ENCODE measurements around the gene ILK.
A peak's percentile ranks its signal among the peaks of the same experiment; 100 is the strongest.

The ILK gene

DNA sequence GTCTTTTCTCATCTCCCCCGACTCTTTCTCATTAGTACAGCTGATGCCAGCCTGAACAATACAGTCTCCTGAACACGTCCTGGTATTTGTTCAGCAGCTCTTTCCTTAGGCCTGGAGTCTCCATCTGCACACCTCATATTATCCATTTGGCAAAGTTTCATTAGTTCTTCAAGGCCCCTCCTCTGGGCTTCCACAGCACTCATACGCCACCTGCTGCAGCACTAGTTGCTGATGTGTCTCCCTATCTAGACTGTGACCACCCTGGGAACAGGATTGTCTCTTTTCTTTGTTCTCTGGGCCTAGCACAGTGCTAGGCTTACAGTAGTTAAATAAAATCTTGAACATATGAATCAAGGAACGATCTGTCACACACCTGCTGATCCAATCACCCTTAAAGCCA is 34.9 kb downstream of the ILK start:
- no peak for DNase-seq

GRCh38 chr11:6640036-6640984 is 36.7 kb downstream of the ILK start:
- no peak for DNase-seq

DNA sequence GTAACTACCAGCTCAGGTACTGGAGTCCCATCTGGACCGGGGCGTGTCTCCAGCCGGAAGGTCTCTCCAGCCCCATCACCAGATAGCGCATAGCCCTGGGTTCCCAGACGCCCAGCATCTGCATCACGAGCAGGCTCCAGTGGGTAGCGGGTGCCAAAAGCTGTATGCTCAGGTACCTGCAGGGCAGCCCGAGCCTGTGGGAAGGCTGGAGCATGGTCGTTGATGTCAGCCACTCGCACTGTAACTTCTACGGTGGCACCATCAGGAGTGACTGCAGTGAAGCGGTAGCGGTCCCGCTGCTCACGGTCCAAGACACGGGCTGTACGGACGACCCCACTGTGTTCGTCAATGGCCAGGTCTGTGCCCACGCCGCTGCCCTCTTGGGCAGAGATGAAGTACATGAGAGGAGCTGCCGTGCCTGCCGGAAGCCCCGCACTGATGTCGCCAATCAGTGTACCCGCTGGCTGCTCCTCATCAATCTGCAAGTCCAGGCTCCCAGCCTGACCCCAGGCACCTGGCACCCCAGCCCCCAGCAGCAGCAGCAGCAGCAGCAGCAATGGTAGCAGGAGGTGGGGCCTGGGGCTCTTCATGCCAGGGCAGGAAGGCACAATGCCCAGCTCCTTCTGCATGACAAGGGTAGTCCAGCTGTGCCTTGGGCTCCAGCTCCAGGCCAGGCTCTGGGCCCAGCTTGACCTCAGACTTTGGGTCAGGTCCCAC is 37.6 kb downstream of the ILK start:
- no peak for DNase-seq

DNA sequence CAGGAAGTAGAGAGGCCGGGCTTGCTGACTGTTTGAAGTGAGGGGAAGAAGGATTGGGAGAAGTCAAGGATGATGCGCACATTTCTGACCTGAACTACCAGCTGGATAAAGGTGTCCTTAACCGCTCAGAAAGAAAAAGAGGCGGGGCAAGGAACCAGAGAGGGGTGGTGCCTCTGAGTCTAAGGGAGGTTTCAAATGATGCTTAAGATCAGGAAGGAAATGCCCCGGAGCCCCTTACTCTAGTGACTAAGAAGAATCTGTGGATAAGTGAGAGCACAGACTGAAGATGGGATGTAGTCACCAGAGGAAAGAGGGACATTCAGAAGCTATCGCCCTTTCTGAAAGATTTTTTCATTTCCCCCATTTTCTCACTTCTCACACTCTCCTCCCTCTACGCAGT is 39.4 kb downstream of the ILK start:
- no peak for DNase-seq

- DNase-seq: no peak
These were observed 42.5 kb downstream of the ILK start for GRCh38 chr11:6646071-6646470.

DNA sequence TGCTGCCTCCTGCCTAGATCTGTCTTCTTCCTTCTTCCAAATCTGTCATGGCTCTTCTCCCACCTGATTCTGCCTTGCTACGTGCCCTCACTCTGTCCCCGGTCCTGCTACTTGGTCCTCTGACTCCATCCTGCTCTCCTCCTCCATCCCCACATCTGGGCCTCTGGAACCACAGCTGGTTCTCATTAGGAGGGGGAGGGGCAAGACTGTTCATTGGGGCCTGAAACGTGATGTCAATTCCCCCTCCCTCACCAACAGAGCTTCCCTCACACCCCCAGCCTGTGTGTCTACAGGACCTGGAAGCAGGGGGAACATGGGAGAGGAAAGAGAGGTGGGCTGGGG is 43.0 kb downstream of the ILK start:
- DNase-seq: no peak

GRCh38 chr11:6646918-6647679 is 43.5 kb downstream of the ILK start:
- DNase-seq: peak; percentile 38

DNA sequence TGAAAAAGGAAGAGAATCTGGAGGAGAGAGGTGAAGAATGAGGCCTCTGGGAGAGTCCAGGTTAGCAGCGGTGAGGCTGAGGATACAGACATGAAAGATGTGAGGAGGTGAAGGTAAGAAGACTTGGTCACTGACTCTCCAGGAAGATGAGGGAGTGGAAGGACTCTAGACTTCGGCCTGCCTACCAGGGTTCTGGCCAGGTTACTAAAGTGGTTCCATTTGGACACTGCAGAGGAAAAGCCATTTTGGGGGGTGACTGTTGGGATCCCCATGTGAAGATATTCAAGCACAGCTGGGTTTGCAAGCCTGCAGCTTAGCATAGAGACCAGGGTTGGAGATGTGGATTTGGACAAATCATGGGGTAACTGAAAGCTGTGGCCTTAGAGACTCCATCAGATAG is 44.3 kb downstream of the ILK start:
- no peak for DNase-seq

GRCh38 chr11:6648501-6648900 is 44.9 kb downstream of the ILK start:
- DNase-seq: no peak

GRCh38 chr11:6650104-6650503 is 46.5 kb downstream of the ILK start:
- no peak for DNase-seq

DNA sequence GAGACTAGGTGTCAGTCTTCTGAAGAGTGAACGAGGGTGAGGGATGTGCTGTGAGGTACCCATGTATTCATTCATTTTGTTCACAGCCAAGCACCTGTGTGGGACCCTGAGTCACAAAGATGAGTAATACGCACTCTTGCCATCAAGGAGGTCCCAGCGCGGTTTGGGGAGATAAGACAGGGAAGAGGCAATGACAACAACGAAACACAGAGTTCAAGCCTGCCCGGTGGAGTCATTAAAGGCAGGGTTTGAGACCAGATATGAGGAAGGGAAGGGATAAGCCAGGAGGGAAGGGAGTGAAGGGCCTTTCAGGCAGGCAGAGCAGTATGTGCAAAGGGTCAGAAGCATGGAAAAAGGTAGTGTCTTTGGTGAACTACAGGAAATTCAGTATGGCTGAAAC is 47.4 kb downstream of the ILK start:
- DNase-seq: no peak

- DNase-seq: no peak
These were observed 48.6 kb downstream of the ILK start for GRCh38 chr11:6652182-6652581.

GRCh38 chr11:6653097-6653496 is 49.5 kb downstream of the ILK start:
- no peak for DNase-seq

- DNase-seq: no peak
These were observed 50.1 kb downstream of the ILK start for GRCh38 chr11:6653656-6654055.

- DNase-seq: no peak
These were observed 50.9 kb downstream of the ILK start for GRCh38 chr11:6654281-6655019.

- DNase-seq: peak; percentile 35
These were observed 51.6 kb downstream of the ILK start for GRCh38 chr11:6655020-6655789.

- peak; percentile 23 for DNase-seq
These were observed 52.4 kb downstream of the ILK start, which contains the start of gene DCHS1 for GRCh38 chr11:6655790-6656583. TSS of gene DCHS1 (minus strand) at chr11:6655809. CDS start at chr11:6641613, 14,196 bp downstream.

- no peak for DNase-seq
These were observed 53.0 kb downstream of the ILK start for GRCh38 chr11:6656584-6656915.

GRCh38 chr11:6656936-6657335 is 53.4 kb downstream of the ILK start:
- no peak for DNase-seq

DNA sequence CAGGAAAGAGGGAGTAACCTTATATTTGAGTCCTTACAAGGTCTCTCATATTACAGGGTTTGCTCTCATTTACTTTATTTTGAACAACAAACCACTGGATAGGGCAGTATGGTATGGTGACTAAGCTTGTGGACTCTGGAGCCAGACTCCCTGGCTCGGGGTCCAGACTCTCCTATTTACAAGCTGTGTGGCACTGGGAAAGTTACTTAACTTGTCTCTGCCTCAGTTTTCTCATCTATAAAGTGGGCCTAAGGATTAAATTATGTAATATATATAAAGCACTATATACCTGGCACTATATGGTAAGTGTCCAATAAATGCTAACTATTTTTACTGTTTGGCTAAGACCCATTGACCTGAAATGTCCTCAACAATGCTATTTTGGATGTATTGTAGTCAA is 53.8 kb downstream of the ILK start:
- DNase-seq: no peak

DNA sequence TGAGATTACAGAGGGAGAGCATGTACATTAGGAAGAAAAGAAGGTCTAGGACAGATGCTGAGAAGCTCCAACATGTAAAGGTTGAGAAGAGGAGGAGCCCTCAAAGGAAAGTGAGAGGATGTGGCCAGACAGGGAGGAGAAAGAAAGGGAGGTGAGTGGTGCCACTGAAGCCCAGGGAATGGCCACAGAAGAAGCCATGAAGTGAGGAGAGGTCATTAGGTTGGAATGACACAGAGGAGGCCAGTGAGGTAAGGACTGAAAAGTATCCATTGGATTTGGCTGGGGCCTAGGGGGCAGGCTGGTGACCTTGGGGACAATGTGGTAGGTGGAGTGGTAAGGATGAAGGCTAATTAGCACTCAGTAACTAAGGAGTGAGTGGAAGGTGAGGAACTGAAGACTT is 55.1 kb downstream of the ILK start:
- DNase-seq: no peak
